Sigmoid colon (tissue), 7 donors: ENCODE data around the gene SLC8B1. TPM values are rescaled to one million over a fixed set of nuclear protein-coding genes. Genes with fewer than 3 reads are reported as not detected.

Experiments used
- DNase-seq: peaks from one replicate; pipeline ENCODE4 v3.0.0-alpha.2; 2019
- H3K27ac ChIP-seq, 4 donors: fragments of 200-600 bp; sonication (generic); one replicate each; pipeline ENCODE4 v1.5.1; 2016 to 2019; ENCODE audit warnings: mild to moderate bottlenecking in 1 of 4
- H3K27me3 ChIP-seq, 3 donors: fragments of 200-600 bp; sonication (generic); one replicate each; pipeline ENCODE4 v1.5.1; 2019; ENCODE audit warnings: mild to moderate bottlenecking in 1 of 3
- H3K36me3 ChIP-seq, 4 donors: fragments of 200-600 bp; sonication (generic); one replicate each; pipeline ENCODE4 v1.5.1; 2016 to 2019
- H3K4me1 ChIP-seq, 4 donors: fragments of 200-600 bp; sonication (generic); one replicate each; pipeline ENCODE4 v1.5.1; 2017 to 2019
- H3K4me3 ChIP-seq, 4 donors: fragments of 200-600 bp; sonication (generic); one replicate each; pipeline ENCODE4 v1.5.1; 2017 to 2019; ENCODE audit warnings: mild to moderate bottlenecking in 2 of 4, moderate library complexity in 1 of 4
- H3K9me3 ChIP-seq, 4 donors: fragments of 200-600 bp in 3 of 4; sonication (generic) in 3 of 4; one replicate each; pipeline versions ENCODE4 v1.5.1 to v1.6.1; 2013 to 2019
- EP300 ChIP-seq, 4 donors: sonication (generic); formaldehyde crosslinking; IDR thresholded peaks; one replicate each; pipeline ENCODE4 v1.6.1; 2017; ENCODE audit warnings: antibody characterized with exemption in 4 of 4
- POLR2A ChIP-seq, 2 donors: fragments of 450-650 bp; IDR thresholded peaks; one replicate each; pipeline ENCODE4 v1.6.1; 2016; ENCODE audit warnings: antibody characterized with exemption in 2 of 2, mild to moderate bottlenecking in 2 of 2, moderate library complexity in 2 of 2
- POLR2AphosphoS5 ChIP-seq, 4 donors: sonication (generic); formaldehyde crosslinking; IDR thresholded peaks; one replicate each; pipeline ENCODE4 v1.6.1; 2017; ENCODE audit warnings: antibody characterized with exemption in 4 of 4
- WGBS, 2 donors: extraction: QIAGEN DNeasy Blood & Tissue Kit; methylation state at CpG; one replicate each; pipeline ENCODE4 v1.1.7; 2013; 5-methylcytosine and 5-hydroxymethylcytosine counted together
- intact Hi-C: fragments of 100-400 bp; cut with DNase I; formaldehyde crosslinking; loops from one replicate; pipeline ENCODE4 v1.15.1; 2023
- polyA plus RNA-seq, 3 donors: library from polyadenylated mRNA; stranded (reverse); fragments of 200-250 nt; gene quantifications; one replicate each; pipeline ENCODE4 v1.2.3, GENCODE V29; 2013
- total RNA-seq, 4 donors: library from RNA; depleted of rRNA; stranded (reverse); fragments of >200 nt; gene quantifications; one replicate each; pipeline ENCODE4 v1.1.0, GENCODE V29; 2016
- TF ChIP-seq, protein P1 (sequence below), 4 experiments: fragments of 450-650 bp in 3 of 4; fragments of 200-600 bp in 1 of 4; IDR thresholded peaks; one replicate each; pipeline ENCODE4 v1.5.1; 2016 to 2019; ENCODE audit warnings: antibody characterized with exemption in 4 of 4, mild to moderate bottlenecking in 3 of 4, moderate library complexity in 2 of 4
- donor health status: healthy with polysubstance abuse.
- donor health status: Bipolar disorder and iron deficiency.
- donor health status: healthy.

Gene SLC8B1
- total and polyA plus RNA-seq, 7 donors = 8.4 to 38.5 (median 17.1) TPM

DNA sequence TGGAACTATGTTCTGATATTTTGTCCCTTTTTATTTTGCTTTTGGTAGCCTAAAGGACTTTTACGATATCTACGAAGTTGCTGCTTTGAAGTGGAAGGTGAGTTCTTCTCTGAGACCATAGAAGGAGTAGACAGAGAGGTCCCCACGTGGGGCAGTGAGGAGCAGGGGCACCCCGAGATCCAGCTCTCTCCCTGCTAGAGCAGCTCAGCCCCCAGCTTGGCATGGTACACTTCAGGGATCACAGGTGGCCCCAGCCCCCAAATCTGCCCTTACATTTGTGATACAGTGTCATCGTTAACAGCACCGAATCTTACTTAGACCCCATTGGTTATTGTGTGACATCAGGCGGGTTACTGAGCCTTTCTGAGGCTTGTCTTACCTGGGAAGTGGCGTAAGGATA is 56.8 kb downstream of the SLC8B1 start:
- Histone ChIP-seq H3K27ac (no peak overlapping the region), H3K9me3 (no peaks in the 10 kb centered on the region), H3K27me3 (no peaks in the 10 kb centered on the region), H3K36me3 (peaks cover 8 to 79% (median 26%) of the 10 kb centered on the region in 4 donors), H3K4me1 (peaks cover 0 to 5% (median 3%) of the 10 kb centered on the region in 4 donors), H3K4me3 (no peak overlapping the region)
- intact Hi-C loops = no loop called here
- 91 to 92% methylated on average over 8 of the region's 8 CpGs for WGBS, 2 donors
- DNase-seq = peak; percentile 45
- TF ChIP-seq POLR2A (IDR thresholded peaks at IDR 0.05) (no peak), POLR2AphosphoS5 (IDR thresholded peaks at IDR 0.05) (no peak), EP300 (IDR thresholded peaks at IDR 0.05) (no peak)
- TF ChIP-seq, protein P1, sequence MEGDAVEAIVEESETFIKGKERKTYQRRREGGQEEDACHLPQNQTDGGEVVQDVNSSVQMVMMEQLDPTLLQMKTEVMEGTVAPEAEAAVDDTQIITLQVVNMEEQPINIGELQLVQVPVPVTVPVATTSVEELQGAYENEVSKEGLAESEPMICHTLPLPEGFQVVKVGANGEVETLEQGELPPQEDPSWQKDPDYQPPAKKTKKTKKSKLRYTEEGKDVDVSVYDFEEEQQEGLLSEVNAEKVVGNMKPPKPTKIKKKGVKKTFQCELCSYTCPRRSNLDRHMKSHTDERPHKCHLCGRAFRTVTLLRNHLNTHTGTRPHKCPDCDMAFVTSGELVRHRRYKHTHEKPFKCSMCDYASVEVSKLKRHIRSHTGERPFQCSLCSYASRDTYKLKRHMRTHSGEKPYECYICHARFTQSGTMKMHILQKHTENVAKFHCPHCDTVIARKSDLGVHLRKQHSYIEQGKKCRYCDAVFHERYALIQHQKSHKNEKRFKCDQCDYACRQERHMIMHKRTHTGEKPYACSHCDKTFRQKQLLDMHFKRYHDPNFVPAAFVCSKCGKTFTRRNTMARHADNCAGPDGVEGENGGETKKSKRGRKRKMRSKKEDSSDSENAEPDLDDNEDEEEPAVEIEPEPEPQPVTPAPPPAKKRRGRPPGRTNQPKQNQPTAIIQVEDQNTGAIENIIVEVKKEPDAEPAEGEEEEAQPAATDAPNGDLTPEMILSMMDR (IDR thresholded peaks at IDR 0.05) = no peak

DNA sequence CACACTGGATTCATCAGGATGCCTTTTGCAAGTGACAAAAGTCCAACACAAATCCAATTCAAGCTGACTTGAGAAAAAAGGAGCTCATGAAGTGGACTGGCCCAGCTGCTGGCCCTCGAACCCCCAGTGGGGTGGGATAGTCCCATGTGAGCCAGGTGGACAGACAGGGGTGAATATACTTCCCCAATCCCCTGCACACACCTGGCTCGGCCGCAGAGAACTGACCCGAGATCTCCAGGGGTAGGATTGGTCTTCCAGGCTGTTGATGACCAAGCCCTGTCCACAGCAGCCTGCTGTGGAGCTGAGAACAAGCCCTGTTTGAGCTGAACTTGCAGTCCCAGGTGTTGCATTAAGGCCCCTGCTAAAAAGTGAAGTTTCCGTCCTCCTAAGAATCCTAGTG is 57.4 kb downstream of the SLC8B1 start:
- 94 to 96% methylated on average over 5 of the region's 5 CpGs for WGBS, 2 donors
- Histone ChIP-seq H3K27me3 (no peaks in the 10 kb centered on the region), H3K27ac (no peak overlapping the region), H3K36me3 (peaks cover 8 to 83% (median 27%) of the 10 kb centered on the region in 4 donors), H3K9me3 (no peaks in the 10 kb centered on the region), H3K4me1 (peaks cover 0 to 12% (median 9%) of the 10 kb centered on the region in 4 donors), H3K4me3 (no peak overlapping the region)
- peak; percentile 54 for DNase-seq
- intact Hi-C loops = no loop called here
- TF ChIP-seq, protein P1 (IDR thresholded peaks at IDR 0.05) = no peak
- no peak for TF ChIP-seq POLR2A (IDR thresholded peaks at IDR 0.05)
- TF ChIP-seq EP300 (IDR thresholded peaks at IDR 0.05) = no peak
- TF ChIP-seq POLR2AphosphoS5 (IDR thresholded peaks at IDR 0.05) = no peak

DNA sequence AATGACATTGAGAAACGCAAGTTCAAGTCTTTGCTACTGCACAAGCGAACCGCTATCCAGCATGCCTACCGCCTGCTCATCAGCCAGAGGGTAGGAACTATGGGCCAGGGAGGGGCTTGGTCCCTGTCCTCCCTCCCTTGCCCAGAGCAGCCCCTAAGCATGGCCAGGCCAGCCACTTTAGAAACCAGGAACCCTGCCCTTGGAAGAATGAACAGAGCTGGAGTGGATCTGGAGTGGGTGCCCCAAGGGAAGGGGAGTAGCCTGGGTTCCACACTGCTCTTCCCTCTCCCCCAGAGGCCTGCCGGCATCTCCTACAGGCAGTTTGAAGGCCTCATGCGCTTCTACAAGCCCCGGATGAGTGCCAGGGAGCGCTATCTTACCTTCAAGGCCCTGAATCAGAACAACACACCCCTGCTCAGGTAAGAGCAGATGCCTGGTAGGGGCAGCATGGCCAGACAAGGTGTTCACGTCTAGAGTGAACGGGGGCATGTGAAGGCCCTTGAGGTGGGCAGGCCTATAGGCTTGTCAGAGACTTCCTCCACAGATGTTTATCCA is 57.9 kb downstream of the SLC8B1 start:
- peaks cover 8 to 83% (median 27%) of the 10 kb centered on the region in 4 donors for H3K36me3 ChIP-seq
- no peaks in the 10 kb centered on the region for H3K9me3 ChIP-seq
- peak; percentile 27 for DNase-seq
- intact Hi-C loops = no loop called here
- H3K4me3 ChIP-seq = no peak overlapping the region
- no peaks in the 10 kb centered on the region for H3K27me3 ChIP-seq
- no peak overlapping the region for H3K27ac ChIP-seq
- TF ChIP-seq POLR2AphosphoS5 (IDR thresholded peaks at IDR 0.05) (no peak), POLR2A (IDR thresholded peaks at IDR 0.05) (no peak), EP300 (IDR thresholded peaks at IDR 0.05) (no peak)
- TF ChIP-seq, protein P1 (IDR thresholded peaks at IDR 0.05) = no peak
- H3K4me1 ChIP-seq = peaks cover 0 to 16% (median 12%) of the 10 kb centered on the region in 4 donors
- WGBS, 2 donors = 96 to 97% methylated on average over 10 of the region's 10 CpGs

DNA sequence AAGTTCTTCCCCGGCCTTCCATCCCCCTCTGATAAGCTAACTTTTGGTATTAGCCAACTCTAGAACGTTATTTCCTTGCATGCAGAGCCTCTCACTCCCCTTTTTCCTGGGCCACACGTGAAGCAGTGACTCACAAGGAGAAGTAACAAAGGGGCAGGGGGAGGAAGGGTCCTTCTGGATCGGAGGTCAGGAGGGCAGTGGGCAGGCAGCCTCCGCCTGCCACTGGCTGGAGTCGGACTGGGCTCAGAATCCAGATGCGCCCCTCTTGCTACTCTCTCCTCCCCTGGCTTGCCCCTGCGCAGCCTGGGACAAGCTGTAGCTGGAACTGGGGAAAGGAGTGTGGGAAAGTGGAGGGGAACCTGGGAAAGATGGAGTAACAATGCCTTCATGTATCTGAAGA is 58.6 kb downstream of the SLC8B1 start:
- Histone ChIP-seq H3K4me3 (no peak overlapping the region), H3K36me3 (peaks cover 8 to 84% (median 27%) of the 10 kb centered on the region in 4 donors), H3K4me1 (peaks cover 0 to 22% (median 16%) of the 10 kb centered on the region in 4 donors), H3K9me3 (no peaks in the 10 kb centered on the region), H3K27me3 (no peaks in the 10 kb centered on the region), H3K27ac (no peak overlapping the region)
- peak; percentile 47 for DNase-seq
- 86% methylated on average over 8 of the region's 8 CpGs for WGBS, 2 donors
- intact Hi-C loops = no loop called here
- TF ChIP-seq EP300 (IDR thresholded peaks at IDR 0.05) (no peak), POLR2AphosphoS5 (IDR thresholded peaks at IDR 0.05) (no peak), POLR2A (IDR thresholded peaks at IDR 0.05) (no peak)
- TF ChIP-seq, protein P1 (IDR thresholded peaks at IDR 0.05) = no peak

DNA sequence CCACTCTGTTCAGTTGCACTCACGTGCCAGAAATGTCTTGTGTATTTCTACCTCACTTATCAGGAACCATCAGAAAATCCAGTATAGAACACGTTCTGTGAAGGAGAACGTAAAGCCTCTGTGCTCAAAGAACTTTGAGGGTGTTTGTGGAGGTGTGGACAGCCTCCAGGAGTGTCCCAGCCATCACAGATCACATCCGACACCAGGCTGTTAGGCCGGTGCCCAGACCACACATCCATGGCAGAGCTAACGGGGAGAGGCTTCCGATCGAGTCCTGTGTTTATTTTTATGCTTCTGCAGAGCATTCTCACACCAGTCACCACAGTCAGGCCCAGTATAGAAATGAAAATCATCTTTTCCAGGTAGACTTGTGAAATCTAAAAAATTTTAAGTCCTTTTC is 60.1 kb downstream of the SLC8B1 start:
- WGBS, 2 donors = 94 to 97% methylated on average over 8 of the region's 8 CpGs
- no peak overlapping the region for H3K27ac ChIP-seq
- H3K4me1 ChIP-seq = peaks cover 0 to 25% (median 21%) of the 10 kb centered on the region in 4 donors
- no peak for TF ChIP-seq POLR2AphosphoS5 (IDR thresholded peaks at IDR 0.05)
- TF ChIP-seq POLR2A (IDR thresholded peaks at IDR 0.05) = no peak
- TF ChIP-seq, protein P1 (IDR thresholded peaks at IDR 0.05) = no peak
- TF ChIP-seq EP300 (IDR thresholded peaks at IDR 0.05) = no peak
- no peak overlapping the region for H3K4me3 ChIP-seq
- H3K9me3 ChIP-seq = no peaks in the 10 kb centered on the region
- no peaks in the 10 kb centered on the region for H3K27me3 ChIP-seq
- intact Hi-C loops = no loop called here
- DNase-seq = no peak
- peaks cover 8 to 83% (median 27%) of the 10 kb centered on the region in 4 donors for H3K36me3 ChIP-seq
